Uterus (tissue), 2 donors: ENCODE measurements around the gene CKM.
"Not testable (repeated sequence)": the region's sequence is repeated elsewhere in the genome, so short reads cannot be mapped to it uniquely, and the experiment has no call there.

ENCODE experiments used
- POLR2A ChIP-seq, 2 donors: fragments of 450-650 bp; IDR thresholded peaks; one replicate each; pipeline ENCODE4 v1.6.1; 2016; ENCODE audit warnings: antibody characterized with exemption in 2 of 2, mild to moderate bottlenecking in 1 of 2, moderate library complexity in 1 of 2
- TF ChIP-seq, protein P1 (sequence below), 4 experiments: fragments of 200-600 bp in 2 of 4; fragments of 450-650 bp in 2 of 4; sonication (generic) in 2 of 4; IDR thresholded peaks; one replicate each; pipeline ENCODE4 v1.5.1; 2016 to 2019; ENCODE audit warnings: antibody characterized with exemption in 4 of 4, mild to moderate bottlenecking in 2 of 4, moderate library complexity in 1 of 4

DNA sequence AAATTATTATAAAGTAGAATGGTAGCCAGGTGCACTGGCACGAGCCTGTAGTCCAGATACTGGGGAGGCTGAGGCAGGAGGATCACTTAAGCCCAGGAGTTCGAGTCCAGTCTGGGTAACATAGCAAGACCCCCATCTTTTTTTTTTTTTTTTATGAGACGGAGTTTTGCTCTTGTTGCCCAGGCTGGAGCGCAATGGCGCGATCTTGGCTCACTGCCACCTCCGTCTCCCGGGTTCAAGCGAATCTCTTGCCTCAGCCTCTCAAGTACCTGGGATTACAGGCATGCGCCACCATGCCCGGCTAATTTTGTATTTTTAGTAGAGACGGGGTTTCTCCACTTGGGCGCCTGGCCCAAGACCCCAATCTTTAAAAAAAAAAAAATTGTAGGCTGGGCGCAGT is 10.4 kb downstream of the CKM start:
- TF ChIP-seq POLR2A (IDR thresholded peaks at IDR 0.05): not testable (repeated sequence)
- TF ChIP-seq, protein P1, sequence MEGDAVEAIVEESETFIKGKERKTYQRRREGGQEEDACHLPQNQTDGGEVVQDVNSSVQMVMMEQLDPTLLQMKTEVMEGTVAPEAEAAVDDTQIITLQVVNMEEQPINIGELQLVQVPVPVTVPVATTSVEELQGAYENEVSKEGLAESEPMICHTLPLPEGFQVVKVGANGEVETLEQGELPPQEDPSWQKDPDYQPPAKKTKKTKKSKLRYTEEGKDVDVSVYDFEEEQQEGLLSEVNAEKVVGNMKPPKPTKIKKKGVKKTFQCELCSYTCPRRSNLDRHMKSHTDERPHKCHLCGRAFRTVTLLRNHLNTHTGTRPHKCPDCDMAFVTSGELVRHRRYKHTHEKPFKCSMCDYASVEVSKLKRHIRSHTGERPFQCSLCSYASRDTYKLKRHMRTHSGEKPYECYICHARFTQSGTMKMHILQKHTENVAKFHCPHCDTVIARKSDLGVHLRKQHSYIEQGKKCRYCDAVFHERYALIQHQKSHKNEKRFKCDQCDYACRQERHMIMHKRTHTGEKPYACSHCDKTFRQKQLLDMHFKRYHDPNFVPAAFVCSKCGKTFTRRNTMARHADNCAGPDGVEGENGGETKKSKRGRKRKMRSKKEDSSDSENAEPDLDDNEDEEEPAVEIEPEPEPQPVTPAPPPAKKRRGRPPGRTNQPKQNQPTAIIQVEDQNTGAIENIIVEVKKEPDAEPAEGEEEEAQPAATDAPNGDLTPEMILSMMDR (IDR thresholded peaks at IDR 0.05): not testable (repeated sequence)
